Measurements from ENCODE around the gene TMEM17.

The TMEM17 gene

DNA sequence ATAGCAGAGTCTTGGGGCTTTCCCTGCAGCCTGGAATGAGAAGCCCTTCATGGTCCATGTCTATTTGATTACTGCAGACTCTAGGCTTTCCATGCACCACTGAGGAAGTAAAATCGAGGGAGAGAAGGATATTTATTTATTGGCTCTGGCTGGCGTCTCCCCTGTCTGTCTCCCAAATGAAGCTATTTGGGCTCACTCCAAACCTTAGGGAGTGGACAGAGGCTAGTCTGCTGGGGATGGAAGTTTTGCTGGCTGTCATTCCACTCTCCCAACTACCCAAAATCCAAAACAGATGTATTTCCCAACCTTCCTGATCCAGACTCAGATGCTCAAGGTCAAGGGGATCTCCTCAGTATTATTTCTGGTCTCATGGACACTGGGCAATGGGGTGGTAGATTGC is 33.7 kb downstream of the TMEM17 start:
- DNase-seq (ENCODE audit: low read depth): no peak

GRCh38 chr2:62471816-62472215 is 34.2 kb downstream of the TMEM17 start:
- DNase-seq (ENCODE audit: low read depth): no peak

GRCh38 chr2:62471404-62471803 is 34.6 kb downstream of the TMEM17 start:
- DNase-seq (ENCODE audit: low read depth): no peak

DNA sequence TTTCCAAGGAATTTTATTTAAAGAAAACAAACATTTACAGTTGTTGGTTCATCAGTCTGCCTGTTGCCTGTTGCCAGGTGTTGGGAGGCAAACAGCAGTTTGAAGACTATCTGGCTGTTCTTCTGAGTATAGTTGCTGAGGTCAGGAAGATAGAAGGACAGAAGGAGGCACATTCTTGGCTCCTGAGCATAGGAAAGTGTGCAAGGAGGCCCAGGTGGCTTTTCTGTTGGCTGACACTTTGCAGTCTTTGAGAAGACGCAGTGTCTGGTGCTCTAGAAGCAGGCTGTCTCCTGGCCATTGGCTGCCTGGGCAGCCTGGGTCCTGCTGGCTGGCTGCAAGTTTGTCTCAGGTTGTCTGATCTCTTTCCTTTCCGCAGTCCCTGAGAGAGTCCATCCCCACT is 36.4 kb downstream of the TMEM17 start:
- DNase-seq (ENCODE audit: low read depth): no peak

DNA sequence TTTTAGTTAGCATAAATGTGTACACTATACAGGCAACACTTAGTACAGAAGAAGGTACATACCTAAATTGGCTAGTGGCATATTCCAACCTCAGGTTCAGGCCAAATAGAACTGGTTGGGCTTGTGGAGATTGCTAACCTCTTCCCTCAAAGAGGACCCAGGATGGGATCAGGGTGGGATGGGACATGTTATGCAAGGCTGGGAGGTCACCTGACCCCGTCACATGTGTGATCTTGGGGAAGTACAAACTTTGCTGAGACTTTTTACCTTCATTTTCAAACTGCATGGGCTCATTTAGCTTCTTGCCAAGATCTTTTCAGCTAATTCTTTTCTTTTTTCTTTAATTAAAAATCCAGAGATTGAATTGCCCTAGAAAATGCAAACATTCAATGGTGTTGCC is 36.9 kb downstream of the TMEM17 start:
- no peak for DNase-seq (ENCODE audit: low read depth)

GRCh38 chr2:62467475-62468321 is 38.3 kb downstream of the TMEM17 start:
- DNase-seq (ENCODE audit: low read depth): no peak

DNA sequence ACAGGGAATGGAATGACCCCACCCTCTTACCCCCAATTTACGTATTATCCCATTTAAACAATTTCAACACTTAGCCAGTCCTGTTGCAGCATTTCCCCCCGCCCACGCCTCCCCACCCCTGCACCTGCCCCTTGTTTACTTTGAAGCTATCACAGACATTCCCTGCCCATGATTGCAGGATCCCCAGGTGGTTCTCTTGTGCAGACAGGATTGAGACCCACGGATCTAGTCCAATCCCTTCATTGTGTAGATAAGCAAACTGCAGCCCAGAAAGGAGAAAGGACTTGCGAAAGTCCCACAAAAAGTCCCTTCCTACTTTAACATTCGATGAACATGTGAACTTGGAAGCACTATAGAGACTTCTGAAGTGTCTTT is 38.9 kb downstream of the TMEM17 start:
- no peak for DNase-seq (ENCODE audit: low read depth)

- DNase-seq (ENCODE audit: low read depth): no peak
Observed at GRCh38 chr2:62466503-62466854, 39.5 kb downstream of the TMEM17 start.

DNA sequence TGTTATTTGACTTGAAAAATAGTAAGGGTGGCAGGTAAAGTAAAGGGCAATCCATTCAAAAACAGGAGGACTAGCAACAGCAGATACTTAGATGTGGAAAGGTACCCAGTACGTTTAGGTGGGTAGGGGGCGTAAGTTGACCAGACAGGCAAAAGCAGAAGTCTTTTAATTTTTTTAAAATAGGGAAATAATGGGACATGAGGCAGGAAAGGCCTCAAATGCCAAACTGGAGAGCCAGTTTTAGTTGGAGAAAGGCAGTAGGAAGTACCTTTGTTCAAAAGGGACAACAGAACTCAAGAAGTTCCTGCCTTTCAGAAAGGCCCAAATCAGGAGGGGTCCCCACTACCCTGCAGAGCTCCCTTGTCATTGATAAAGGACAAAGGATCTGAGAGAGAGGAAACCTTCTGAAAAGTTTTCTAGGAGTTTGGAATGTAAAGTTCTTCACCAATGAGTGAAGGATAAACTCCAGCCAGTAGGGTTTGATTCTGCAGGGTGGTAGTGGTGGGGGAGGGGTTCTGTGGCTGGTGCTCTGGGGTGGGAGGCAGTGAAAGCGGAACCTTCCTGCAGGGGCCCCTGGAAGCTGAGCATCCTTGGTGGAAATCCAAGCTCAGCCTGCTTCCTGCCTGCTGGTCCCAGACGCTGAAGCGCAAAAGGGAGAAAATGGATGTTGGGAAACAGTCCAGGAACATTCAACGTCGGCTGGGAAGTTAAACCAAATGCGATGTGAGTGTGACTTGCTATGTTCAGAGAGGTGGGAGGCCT is 40.1 kb downstream of the TMEM17 start:
- DNase-seq (ENCODE audit: low read depth): no peak

DNA sequence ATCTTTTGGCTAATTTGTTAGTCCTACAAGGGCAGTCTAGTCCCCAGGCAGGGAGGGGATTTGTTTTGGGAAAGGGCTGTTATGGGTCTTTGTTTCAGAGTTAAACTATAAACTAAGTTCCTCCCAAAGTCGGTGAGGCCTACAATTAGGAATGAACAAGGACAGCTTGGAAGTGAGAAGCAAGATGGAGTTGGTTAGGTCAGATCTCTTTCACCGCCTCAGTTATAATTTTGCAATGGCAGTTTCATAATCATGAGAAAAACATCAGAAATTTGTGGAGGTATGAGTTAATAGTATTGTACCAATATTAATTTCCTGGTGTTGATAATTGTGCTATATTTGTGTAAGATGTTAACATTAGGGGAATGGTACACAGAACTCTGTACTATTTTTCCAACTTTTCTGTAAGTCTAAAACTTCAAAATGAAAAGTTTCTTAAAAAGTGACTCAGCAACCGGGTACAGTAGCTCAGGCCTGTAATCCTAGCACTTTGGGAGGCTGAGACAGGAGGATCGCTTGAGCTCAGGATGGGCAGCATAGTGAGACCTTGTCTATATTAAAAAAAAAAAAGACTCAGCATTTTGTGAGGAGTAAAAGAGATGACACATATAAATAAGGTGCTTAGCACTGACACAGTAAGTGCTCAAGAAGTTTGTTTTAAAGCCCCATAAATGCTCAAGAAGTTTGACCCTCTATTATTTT is 40.8 kb downstream of the TMEM17 start:
- DNase-seq (ENCODE audit: low read depth): no peak

DNA sequence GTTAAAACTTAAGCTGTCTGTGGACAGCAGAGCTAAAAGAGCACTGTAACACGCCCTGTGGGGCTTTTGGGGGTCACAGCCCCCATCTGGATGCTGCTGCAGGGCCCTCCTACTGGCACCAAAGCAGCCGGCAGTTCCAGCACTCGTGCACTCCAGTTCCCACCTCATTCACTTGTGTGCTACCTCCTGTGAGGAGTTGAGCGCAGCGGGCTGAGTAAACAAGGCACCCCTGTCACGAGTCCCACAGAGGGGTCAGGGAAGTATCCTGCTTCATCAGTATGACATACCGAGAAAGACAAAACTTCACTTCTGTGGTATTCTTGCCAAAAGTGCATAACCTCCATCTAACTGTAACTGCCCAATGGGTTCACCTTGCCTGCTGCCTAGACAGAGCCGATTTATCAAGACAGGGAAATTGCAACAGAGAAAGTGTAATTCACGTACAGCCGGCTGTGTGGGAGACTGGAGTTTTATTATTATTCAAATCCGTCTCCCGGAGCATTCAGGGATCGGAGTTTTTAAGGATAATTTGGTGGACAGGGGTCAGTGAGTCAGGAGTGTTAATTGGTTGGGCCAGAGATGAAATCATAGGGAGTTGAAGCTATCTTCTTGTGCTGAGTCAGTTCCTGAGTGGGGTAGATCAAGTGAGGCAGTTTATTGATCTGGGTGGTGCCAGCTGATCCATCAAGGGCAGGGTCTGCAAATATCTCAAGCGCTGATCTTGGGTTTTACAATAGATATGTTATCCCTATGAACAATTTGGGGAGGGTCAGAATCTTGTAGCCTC is 41.6 kb downstream of the TMEM17 start:
- DNase-seq (ENCODE audit: low read depth): no peak

DNA sequence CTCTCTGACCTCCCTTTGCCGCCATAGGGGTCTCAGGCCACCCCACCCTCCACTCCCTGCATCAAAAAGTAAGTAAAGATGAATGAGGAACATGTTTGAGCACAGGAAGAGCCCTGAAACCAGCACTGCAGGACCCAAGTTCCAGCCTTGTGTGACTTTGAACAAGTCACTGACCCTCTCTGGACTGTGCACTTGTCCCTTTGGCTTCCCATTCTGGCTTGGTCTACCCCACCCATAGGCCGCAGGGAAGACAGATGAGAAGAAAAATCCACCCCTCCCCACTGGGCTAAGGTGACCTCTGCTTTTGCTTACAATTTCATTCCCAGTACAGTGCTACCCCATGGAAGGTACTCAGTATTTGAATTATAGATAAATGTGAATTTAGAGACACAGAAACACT is 43.8 kb downstream of the TMEM17 start:
- DNase-seq (ENCODE audit: low read depth): no peak

DNA sequence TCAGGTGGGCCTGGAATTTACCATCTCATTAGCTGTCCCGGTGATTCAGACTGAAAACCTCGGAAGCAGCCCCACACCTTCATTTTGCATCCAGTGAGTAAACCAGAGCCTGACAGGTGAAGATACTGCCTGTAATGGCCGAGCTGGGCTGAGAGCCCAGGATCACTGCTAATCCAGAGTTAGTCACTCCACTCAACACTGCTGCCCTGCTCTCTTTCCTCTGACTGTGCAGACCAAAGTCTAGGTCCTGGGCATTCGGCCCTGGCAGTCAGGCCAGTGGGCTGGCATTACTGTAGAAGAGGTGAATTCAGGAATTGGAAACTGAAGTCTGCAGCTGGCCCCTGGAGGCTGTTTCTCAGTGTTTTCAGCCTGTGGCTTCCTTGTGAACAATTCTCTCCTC is 44.3 kb downstream of the TMEM17 start:
- no peak for DNase-seq (ENCODE audit: low read depth)

DNA sequence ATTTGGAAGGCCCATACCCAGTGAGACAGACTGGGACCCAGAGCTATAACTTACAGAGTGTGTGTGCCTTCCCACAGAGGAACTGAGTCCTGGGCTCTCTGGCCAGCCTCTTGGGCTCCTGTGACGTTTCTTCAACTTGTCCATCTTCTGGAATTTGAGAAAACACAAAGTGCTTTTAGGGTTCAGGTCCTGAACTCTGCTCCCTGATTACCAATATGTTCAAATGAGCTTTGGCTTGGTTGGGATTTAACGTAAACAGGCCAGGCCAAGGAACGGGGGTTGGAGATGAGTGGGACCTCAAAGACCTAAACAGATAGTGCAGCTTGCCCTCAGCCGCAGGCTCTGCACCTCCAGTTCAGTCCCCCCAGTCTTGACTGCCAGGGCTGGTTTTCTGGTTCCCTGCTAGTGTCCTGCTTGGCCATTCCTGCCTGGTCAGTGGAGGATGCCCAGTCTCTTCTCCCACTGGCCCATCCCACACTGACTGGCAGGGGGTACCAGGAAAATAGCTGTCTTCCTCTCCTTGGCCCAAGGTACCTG is 44.9 kb downstream of the TMEM17 start:
- DNase-seq (ENCODE audit: low read depth): no peak

- DNase-seq (ENCODE audit: low read depth): no peak
Observed at GRCh38 chr2:62460175-62460574, 45.8 kb downstream of the TMEM17 start.

DNA sequence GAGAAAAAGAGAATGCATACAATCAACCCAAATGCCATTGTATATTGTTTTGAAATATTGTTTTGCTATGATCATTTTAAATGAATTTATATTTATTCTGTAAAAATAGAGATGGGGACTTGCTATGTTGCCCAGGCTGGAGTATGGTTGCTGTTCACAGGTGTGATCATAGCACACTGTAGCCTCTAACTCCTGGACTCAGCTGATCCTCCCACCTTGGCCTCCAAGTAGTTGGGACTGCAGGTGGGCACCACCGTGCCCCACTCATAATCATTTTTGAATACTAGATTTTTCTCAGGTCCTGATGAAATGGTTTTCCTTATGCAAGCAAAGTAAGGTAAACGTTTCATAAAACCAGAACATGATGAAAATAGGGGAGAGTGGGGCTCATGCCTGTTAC is 46.3 kb downstream of the TMEM17 start:
- DNase-seq (ENCODE audit: low read depth): no peak

DNA sequence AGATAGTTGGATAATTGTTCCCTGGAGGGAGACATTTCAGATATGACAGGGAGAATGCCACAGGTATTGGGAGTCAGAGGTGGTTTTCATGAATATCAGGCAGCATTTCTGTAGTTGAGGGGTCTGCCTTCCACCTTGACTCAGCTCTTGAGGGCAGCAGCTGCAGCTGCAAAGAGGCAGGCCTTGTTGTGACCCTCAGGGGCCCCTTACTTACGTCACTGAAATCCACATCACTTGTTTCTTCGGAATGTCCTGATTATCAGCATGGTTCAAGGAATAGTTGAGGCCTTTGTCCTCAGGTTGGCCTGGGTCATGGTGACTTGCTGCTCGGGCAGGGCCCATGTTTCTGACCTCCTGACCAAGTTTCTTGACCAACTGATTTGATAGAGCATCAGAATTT is 46.9 kb downstream of the TMEM17 start:
- DNase-seq (ENCODE audit: low read depth): no peak

GRCh38 chr2:62458671-62459081 is 47.3 kb downstream of the TMEM17 start:
- no peak for DNase-seq (ENCODE audit: low read depth)

DNA sequence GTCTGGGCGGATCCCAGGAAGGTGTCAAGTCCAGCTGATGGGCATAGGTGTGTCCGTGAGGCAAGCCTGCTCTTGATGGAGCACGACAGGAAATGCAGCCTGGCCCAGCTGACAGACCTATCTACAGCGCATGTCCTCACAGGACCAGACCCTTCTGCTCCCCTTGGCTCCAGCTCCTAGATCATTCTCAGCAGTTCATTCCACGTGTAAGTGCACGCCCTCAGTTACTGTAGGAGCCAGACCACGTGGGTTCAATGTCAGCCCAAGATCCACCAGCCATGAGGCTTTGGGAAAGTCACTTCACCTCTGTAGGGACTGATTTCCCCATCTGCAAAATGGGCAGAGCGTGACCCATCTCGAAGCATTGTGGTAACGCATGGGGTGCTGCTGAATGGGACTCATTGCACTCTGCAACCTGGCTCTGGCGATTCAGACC is 47.8 kb downstream of the TMEM17 start:
- no peak for DNase-seq (ENCODE audit: low read depth)

DNA sequence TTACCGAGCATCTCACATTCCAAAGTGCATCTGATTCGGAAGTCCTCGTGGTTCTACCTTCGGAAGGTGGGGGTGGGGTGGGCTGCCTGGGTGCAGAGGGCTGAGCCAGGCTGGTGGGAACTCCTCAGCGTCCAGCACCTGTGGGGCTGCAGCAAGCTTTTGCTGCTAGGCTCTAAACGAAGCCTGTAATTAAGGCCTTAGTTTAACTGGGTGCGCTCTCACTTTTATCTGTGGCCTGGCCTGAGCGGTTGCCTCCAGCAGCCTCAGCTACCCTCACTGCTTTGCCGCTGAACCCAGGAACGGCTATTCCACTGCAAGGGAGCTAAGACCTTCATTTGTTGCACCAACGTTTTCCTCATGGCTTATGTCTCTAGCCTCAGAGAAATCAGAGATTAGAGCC is 48.4 kb downstream of the TMEM17 start:
- no peak for DNase-seq (ENCODE audit: low read depth)

GRCh38 chr2:62456721-62457539 is 49.1 kb downstream of the TMEM17 start:
- peak; percentile 38 for DNase-seq (ENCODE audit: low read depth)
